Thyroid gland (tissue), 4 donors: ENCODE data around the gene OR10G8.

Source experiments
- CTCF ChIP-seq, 6 experiments: fragments of 200-600 bp in 3 of 6; fragments of 450-650 bp in 3 of 6; sonication (generic) in 3 of 6; IDR thresholded peaks; one replicate each; pipeline ENCODE4 v1.5.1; 2016 to 2019; ENCODE audit warnings: antibody characterized with exemption in 6 of 6, mild to moderate bottlenecking in 2 of 6, inconsistent platforms in 1 of 6, moderate library complexity in 1 of 6
- POLR2A ChIP-seq, 2 donors: fragments of 450-650 bp; IDR thresholded peaks; one replicate each; pipeline ENCODE4 v1.6.1; 2017; ENCODE audit warnings: antibody characterized with exemption in 2 of 2, mild to moderate bottlenecking in 2 of 2, moderate library complexity in 1 of 2

- TF ChIP-seq CTCF (IDR thresholded peaks at IDR 0.05) (no peak), POLR2A (IDR thresholded peaks at IDR 0.05) (no peak)
Observed at GRCh38 chr11:124068601-124069110, 42.1 kb downstream of the OR10G8 start.
